Stomach (tissue), 9 donors: Measurements from ENCODE around the gene NCK2. TPM values are rescaled to one million over a fixed set of nuclear protein-coding genes. Genes with fewer than 3 reads are reported as not detected.

Source experiments
- DNase-seq, 2 donors: peaks; one replicate each; pipeline versions ENCODE4 v3.0.0 to v3.0.0-alpha.2; 2013 to 2019
- H3K27ac ChIP-seq, 5 donors: fragments of 200-600 bp in 4 of 5; sonication (generic) in 4 of 5; one replicate each; pipeline ENCODE4 v1.5.1; 2013 to 2019; ENCODE audit warnings: mild to moderate bottlenecking in 1 of 5, moderate library complexity in 1 of 5
- H3K27me3 ChIP-seq, 3 donors: fragments of 200-600 bp; sonication (generic); one replicate each; pipeline ENCODE4 v1.5.1; 2017 to 2019; ENCODE audit warnings: mixed run types in 1 of 3
- H3K36me3 ChIP-seq, 4 donors: fragments of 200-600 bp; sonication (generic); 1 replicate in 3 of 4; 2 replicates in 1 of 4; pipeline ENCODE4 v1.5.1; 2016 to 2019
- H3K4me1 ChIP-seq, 4 donors: fragments of 200-600 bp; sonication (generic); one replicate each; pipeline ENCODE4 v1.5.1; 2016 to 2019
- H3K4me3 ChIP-seq, 4 donors: fragments of 200-600 bp; sonication (generic) in 3 of 4; one replicate each; pipeline ENCODE4 v1.5.1; 2016 to 2019; ENCODE audit warnings: mild to moderate bottlenecking in 1 of 4
- H3K9me3 ChIP-seq, 4 donors: fragments of 200-600 bp; sonication (generic); one replicate each; pipeline ENCODE4 v1.5.1; 2016 to 2019
- EP300 ChIP-seq: sonication (generic); formaldehyde crosslinking; IDR thresholded peaks from one replicate; pipeline ENCODE4 v1.6.1; 2017; ENCODE audit warnings: antibody characterized with exemption
- POLR2A ChIP-seq, 4 donors: fragments of 450-650 bp; IDR thresholded peaks; one replicate each; pipeline ENCODE4 v1.6.1; 2016; ENCODE audit warnings: antibody characterized with exemption in 4 of 4, control low read depth in 2 of 4, mild to moderate bottlenecking in 1 of 4, moderate library complexity in 1 of 4
- POLR2AphosphoS5 ChIP-seq, 3 donors: sonication (generic); formaldehyde crosslinking; IDR thresholded peaks; one replicate each; pipeline ENCODE4 v1.6.1; 2016; ENCODE audit warnings: antibody characterized with exemption in 3 of 3
- WGBS, 5 donors: extraction: QIAGEN DNeasy Blood & Tissue Kit in 3 of 5; methylation state at CpG; one replicate each; pipeline versions ENCODE4 v1.1.5 to v1.1.7; 2013 to 2018; 5-methylcytosine and 5-hydroxymethylcytosine counted together
- intact Hi-C: fragments of 100-400 bp; cut with DNase I; formaldehyde crosslinking; loops from one replicate; pipeline ENCODE4 v1.15.1; 2023; ENCODE audit warnings: low total_unique reads
- polyA plus RNA-seq, 3 donors: library from polyadenylated mRNA; stranded (reverse); fragments of 200-250 nt; gene quantifications; one replicate each; pipeline ENCODE4 v1.2.3, GENCODE V29; 2013
- total RNA-seq, 5 donors: library from RNA; depleted of rRNA; stranded (reverse); fragments of >200 nt; gene quantifications; one replicate each; pipeline versions ENCODE4 v1.1.0 to v1.2.3, GENCODE V29; 2014 to 2016
- TF ChIP-seq, protein P1 (sequence below), 7 experiments: fragments of 450-650 bp in 4 of 7; fragments of 200-600 bp in 3 of 7; sonication (generic) in 3 of 7; IDR thresholded peaks; one replicate each; pipeline ENCODE4 v1.5.1; 2016 to 2019; ENCODE audit warnings: antibody characterized with exemption in 7 of 7, control low read depth in 2 of 7, mild to moderate bottlenecking in 1 of 7
- donor health status: healthy with polysubstance abuse.
- donor health status: Bipolar disorder and iron deficiency.
- donor health status: healthy.

The NCK2 gene
- total and polyA plus RNA-seq, 8 donors: 23.1 to 88.9 (median 42.6) TPM

- Histone ChIP-seq H3K4me1 (no peaks in the 10 kb centered on the region), H3K4me3 (no peak overlapping the region), H3K36me3 (no peaks in the 10 kb centered on the region), H3K27me3 (no peaks in the 10 kb centered on the region), H3K27ac (no peak overlapping the region), H3K9me3 (peaks cover 0 to 10% (median 5%) of the 10 kb centered on the region in 4 donors)
- intact Hi-C loops: no loop called here
- 64 to 81% (median 79%) methylated on average over 4 of the region's 4 CpGs for WGBS, 5 donors
- no peak for DNase-seq
- no peak for TF ChIP-seq POLR2A (IDR thresholded peaks at IDR 0.05)
- TF ChIP-seq POLR2AphosphoS5 (IDR thresholded peaks at IDR 0.05): no peak
- no peak for TF ChIP-seq EP300
- TF ChIP-seq, protein P1, sequence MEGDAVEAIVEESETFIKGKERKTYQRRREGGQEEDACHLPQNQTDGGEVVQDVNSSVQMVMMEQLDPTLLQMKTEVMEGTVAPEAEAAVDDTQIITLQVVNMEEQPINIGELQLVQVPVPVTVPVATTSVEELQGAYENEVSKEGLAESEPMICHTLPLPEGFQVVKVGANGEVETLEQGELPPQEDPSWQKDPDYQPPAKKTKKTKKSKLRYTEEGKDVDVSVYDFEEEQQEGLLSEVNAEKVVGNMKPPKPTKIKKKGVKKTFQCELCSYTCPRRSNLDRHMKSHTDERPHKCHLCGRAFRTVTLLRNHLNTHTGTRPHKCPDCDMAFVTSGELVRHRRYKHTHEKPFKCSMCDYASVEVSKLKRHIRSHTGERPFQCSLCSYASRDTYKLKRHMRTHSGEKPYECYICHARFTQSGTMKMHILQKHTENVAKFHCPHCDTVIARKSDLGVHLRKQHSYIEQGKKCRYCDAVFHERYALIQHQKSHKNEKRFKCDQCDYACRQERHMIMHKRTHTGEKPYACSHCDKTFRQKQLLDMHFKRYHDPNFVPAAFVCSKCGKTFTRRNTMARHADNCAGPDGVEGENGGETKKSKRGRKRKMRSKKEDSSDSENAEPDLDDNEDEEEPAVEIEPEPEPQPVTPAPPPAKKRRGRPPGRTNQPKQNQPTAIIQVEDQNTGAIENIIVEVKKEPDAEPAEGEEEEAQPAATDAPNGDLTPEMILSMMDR (IDR thresholded peaks at IDR 0.05): no peak
Measured at GRCh38 chr2:105731511-105731910, 13.2 kb upstream of the NCK2 start.

GRCh38 chr2:105732101-105732500 is 12.6 kb upstream of the NCK2 start:
- DNase-seq: no peak
- TF ChIP-seq, protein P1 (IDR thresholded peaks at IDR 0.05): no peak
- TF ChIP-seq EP300 (no peak), POLR2A (IDR thresholded peaks at IDR 0.05) (no peak), POLR2AphosphoS5 (IDR thresholded peaks at IDR 0.05) (no peak)
- H3K4me1 ChIP-seq: no peaks in the 10 kb centered on the region
- H3K27ac ChIP-seq: no peak overlapping the region
- no peaks in the 10 kb centered on the region for H3K36me3 ChIP-seq
- intact Hi-C loops: no loop called here
- 50 to 84% (median 67%) methylated on average over 7 of the region's 7 CpGs for whole genome bisulfite sequencing, 5 donors
- H3K9me3 ChIP-seq: peaks cover 0 to 7% (median 2%) of the 10 kb centered on the region in 4 donors
- no peak overlapping the region for H3K4me3 ChIP-seq
- no peaks in the 10 kb centered on the region for H3K27me3 ChIP-seq

GRCh38 chr2:105732955-105733607 is 11.6 kb upstream of the NCK2 start:
- WGBS, 5 donors: 60 to 77% (median 72%) methylated on average over 6 of the region's 6 CpGs
- Histone ChIP-seq H3K4me3 (no peak overlapping the region), H3K4me1 (no peaks in the 10 kb centered on the region), H3K27me3 (no peaks in the 10 kb centered on the region), H3K9me3 (no peaks in the 10 kb centered on the region), H3K36me3 (no peaks in the 10 kb centered on the region), H3K27ac (no peak overlapping the region)
- intact Hi-C loops: no loop called here
- TF ChIP-seq EP300: no peak
- TF ChIP-seq, protein P1 (IDR thresholded peaks at IDR 0.05): no peak
- no peak for TF ChIP-seq POLR2AphosphoS5 (IDR thresholded peaks at IDR 0.05)
- no peak for TF ChIP-seq POLR2A (IDR thresholded peaks at IDR 0.05)
- DNase-seq: no peak

DNA sequence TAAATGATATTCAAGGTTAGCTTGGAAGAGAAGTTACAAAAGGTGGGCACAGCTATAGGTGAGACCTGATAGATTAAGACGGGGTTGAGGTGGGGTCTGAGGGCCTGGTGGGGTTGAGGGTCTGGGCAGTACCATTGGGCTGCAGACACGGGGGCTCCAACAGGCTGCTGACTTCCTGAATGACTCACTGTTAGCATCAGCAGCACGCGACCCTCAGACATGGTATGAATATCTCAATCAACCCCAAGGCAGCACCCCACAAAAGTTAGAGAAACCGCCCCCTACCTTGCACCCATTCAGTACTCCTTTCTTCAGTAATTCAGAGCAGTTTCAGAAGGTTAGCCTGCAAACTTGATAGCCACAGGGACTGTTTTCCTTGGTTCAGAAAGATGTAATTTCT is 10.8 kb upstream of the NCK2 start:
- no peak for TF ChIP-seq POLR2AphosphoS5 (IDR thresholded peaks at IDR 0.05)
- TF ChIP-seq, protein P1 (IDR thresholded peaks at IDR 0.05): no peak
- TF ChIP-seq POLR2A (IDR thresholded peaks at IDR 0.05): no peak
- no peaks in the 10 kb centered on the region for H3K4me1 ChIP-seq
- H3K36me3 ChIP-seq: no peaks in the 10 kb centered on the region
- no peak for DNase-seq
- no peaks in the 10 kb centered on the region for H3K9me3 ChIP-seq
- intact Hi-C loops: no loop called here
- no peak overlapping the region for H3K27ac ChIP-seq
- H3K27me3 ChIP-seq: no peaks in the 10 kb centered on the region
- WGBS, 5 donors: 78 to 85% (median 79%) methylated on average over 5 of the region's 5 CpGs
- no peak overlapping the region for H3K4me3 ChIP-seq
